Lower leg skin (tissue), 3 donors: ENCODE results near the gene KRTAP10-1.

ENCODE experiments used
- CTCF ChIP-seq, 3 donors: fragments of 450-650 bp; IDR thresholded peaks; one replicate each; pipeline ENCODE4 v1.5.1; 2016; ENCODE audit warnings: antibody characterized with exemption in 3 of 3, mild to moderate bottlenecking in 3 of 3, moderate library complexity in 2 of 3
- POLR2A ChIP-seq, 2 donors: fragments of 450-650 bp; IDR thresholded peaks; one replicate each; pipeline ENCODE4 v1.6.1; 2016 to 2017; ENCODE audit warnings: antibody characterized with exemption in 2 of 2, mild to moderate bottlenecking in 1 of 2, moderate library complexity in 1 of 2

DNA sequence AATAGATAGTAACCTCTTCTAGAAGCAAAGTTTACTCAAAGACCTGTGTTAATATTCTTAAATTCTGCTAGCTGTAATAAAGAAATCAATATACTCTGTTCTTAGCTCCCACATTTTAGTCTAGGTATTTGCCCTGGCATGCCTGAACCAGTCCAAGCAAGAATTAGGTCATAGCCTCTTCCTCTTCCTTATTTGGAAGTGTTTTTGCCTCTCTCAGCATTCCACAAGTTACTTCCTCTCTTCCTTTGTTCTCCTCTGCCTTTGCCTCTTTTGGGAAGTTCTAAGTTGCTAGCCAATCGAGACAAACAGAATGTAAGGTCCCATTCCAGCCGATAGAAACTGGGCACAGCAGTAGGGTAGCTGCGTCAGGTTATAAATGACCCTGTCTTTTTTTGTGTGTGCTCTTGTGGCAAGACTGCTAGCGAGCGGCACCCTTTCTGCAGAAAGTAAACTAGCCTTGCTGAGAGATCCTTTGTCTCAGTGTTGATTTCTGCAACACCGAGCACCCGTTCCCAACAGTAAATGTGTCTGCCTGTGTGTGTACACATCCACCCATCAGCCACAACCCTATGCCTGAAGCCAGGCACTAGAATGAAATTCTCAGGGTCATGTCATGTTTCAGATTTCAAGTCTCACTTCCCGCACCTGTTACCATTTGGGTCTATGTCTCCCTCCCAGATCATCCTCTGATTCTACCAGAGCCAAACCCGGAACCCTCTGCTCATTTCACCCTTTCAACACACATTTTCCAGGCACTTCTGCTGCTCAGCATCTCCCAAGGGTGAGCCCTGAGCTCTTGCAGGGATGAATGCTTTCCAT, 47.2 kb downstream of the KRTAP10-1 start:
- TF ChIP-seq POLR2A (IDR thresholded peaks at IDR 0.05) (no peak), CTCF (IDR thresholded peaks at IDR 0.05) (no peak)
